GM18505 (cell line): Measurements from ENCODE around the gene BTNL2.

Experiments used
- ATAC-seq: cut with Tn5 transposase; IDR thresholded peaks from one replicate; pipeline ENCODE4 v1.9.1; 2021; ENCODE audit not compliant: unreplicated experiment
- POLR2A ChIP-seq: IDR thresholded peaks from 4 replicates; pipeline ENCODE4 v1.6.1; 2011; ENCODE audit warnings: borderline replicate concordance; ENCODE audit not compliant: insufficient read depth, insufficient read length; ENCODE audit errors: extremely low read depth

Gene BTNL2

GRCh38 chr6:32397252-32397920 lies 9.6 kb downstream of the BTNL2 start:
- ATAC-seq, result no peak
- no peak for TF ChIP-seq POLR2A

- no peak for TF ChIP-seq POLR2A
- ATAC-seq, result no peak
These were observed 11.0 kb downstream of the BTNL2 start for GRCh38 chr6:32396028-32396427.

- ATAC-seq, result no peak
- TF ChIP-seq POLR2A, result no peak
These were observed 13.1 kb downstream of the BTNL2 start for GRCh38 chr6:32393665-32394420.

- ATAC-seq, result no peak
- no peak for TF ChIP-seq POLR2A
These were observed 15.5 kb downstream of the BTNL2 start for GRCh38 chr6:32391505-32391904.

- ATAC-seq, result no peak
- no peak for TF ChIP-seq POLR2A
These were observed 19.2 kb downstream of the BTNL2 start for GRCh38 chr6:32387589-32388340.

- no peak for ATAC-seq
- TF ChIP-seq POLR2A, result no peak
These were observed 20.9 kb downstream of the BTNL2 start for GRCh38 chr6:32386040-32386439.

GRCh38 chr6:32382757-32383420 lies 24.1 kb downstream of the BTNL2 start:
- no peak for TF ChIP-seq POLR2A
- ATAC-seq, result no peak

GRCh38 chr6:32379545-32379944 lies 27.4 kb downstream of the BTNL2 start:
- TF ChIP-seq POLR2A, result no peak
- ATAC-seq, result no peak

- no peak for ATAC-seq
- no peak for TF ChIP-seq POLR2A
These were observed 31.0 kb downstream of the BTNL2 start for GRCh38 chr6:32375739-32376529.

GRCh38 chr6:32371803-32372202 lies 35.2 kb downstream of the BTNL2 start, which contains the start of gene TSBP1:
TSS of gene TSBP1 (minus strand) at chr6:32371903. CDS start at chr6:32371706, 197 bp downstream.
- ATAC-seq, result no peak
- no peak for TF ChIP-seq POLR2A

GRCh38 chr6:32371229-32371628 lies 35.8 kb downstream of the BTNL2 start:
- TF ChIP-seq POLR2A, result no peak
- no peak for ATAC-seq

GRCh38 chr6:32370505-32370904 lies 36.5 kb downstream of the BTNL2 start:
- no peak for TF ChIP-seq POLR2A
- ATAC-seq, result no peak
